CD4-positive, alpha-beta T cell treated with Interleukin-15 for 1 hour (primary cell): ENCODE results near the gene ZSCAN31.
"Not testable (repeated sequence)": the region's sequence is repeated elsewhere in the genome, so short reads cannot be mapped to it uniquely, and the experiment has no call there.

ENCODE experiments used
- DNase-seq: peaks from one replicate; pipeline ENCODE4 v3.0.0-alpha.2; 2020

The ZSCAN31 gene

DNA sequence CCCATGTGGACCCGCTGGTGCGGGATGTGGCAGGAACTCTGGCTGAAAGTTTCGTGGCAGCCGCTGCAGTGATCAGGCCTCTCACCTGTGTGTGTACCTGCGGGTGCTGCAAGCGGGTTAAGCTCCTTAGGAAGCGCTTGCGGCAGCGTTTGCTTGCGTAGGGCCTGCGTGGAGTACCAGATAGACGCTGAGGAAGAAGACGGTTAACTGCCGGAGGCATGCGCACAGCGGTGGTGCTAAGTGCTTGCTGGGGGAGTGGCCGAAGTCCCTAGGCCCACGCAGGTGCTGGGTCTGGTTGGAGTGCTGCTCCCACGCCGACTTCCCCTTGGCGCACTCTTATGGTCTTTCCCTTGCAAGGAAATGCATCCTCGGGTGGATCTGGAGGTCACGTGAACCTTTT is 23.0 kb downstream of the ZSCAN31 start:
- no peak for DNase-seq

DNA sequence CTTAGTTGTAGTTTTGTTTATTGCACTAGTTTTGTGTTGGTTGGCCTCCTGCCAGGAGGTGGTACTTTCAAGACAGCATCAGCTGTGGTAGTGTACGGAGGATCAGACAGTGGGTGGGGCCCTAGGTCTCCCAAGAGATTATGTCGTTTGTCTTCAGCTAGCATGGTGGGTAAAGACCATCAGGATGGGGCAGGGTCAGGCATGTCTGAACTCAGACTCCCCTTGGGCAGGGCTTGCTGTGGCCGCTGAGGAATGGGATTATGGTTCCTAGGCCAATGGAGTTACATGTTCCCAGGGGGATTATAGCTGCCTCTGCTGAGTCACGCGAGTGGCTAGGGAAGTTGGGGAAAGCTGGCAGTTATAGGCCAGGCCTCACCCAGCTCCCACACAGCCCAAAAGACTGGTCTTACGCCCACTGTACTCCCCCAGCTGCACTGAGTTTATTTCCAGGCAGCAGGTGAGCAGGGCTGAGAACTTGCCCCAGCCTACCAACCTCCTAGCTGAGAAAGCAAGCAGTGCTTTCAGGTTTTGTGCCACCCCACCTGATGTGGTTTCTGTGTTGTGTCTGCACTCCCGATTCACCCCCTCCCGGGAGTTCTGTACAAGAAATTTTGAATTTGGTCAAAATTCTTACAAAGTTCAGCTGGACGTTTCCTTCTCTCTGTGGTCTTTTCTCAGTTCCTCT is 24.7 kb downstream of the ZSCAN31 start:
- DNase-seq: no peak

DNA sequence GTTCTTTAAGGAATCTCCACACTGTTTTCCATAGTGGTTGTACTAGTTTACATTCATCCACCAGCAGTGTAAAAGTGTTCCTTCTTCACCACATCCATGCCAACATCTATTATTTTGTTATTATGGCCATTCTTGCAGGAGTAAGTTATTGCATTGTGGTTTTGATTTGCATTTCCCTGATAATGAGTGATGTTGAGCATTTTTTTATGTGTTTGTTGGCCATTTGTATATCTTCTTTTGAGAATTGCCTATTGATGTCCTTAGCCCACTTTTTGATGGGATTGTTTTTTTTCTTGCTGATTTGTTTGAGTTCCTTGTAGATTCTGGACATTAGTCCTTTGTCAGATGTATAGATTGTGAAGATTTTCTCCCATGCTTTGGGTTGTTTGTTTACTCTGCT is 29.6 kb downstream of the ZSCAN31 start:
- not testable (repeated sequence) for DNase-seq

DNA sequence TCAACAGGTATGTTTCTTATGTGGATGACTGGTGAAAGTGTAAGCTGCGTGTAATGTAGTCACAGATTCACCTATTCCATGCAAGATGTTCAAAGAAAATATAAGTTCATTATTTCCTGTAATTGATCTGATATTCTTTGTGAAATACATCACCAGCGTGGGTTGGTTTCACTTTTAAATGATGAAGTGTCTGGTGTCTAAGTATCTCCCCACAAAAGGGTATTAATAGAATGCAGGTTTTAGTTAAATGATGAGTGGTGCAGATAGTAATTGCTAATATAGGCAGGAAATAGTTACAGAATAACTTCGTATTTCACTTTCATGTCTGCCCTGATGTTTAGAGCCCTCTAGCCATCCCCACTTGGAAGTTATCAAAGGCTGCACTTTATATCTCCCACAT is 32.4 kb downstream of the ZSCAN31 start:
- DNase-seq: no peak

DNA sequence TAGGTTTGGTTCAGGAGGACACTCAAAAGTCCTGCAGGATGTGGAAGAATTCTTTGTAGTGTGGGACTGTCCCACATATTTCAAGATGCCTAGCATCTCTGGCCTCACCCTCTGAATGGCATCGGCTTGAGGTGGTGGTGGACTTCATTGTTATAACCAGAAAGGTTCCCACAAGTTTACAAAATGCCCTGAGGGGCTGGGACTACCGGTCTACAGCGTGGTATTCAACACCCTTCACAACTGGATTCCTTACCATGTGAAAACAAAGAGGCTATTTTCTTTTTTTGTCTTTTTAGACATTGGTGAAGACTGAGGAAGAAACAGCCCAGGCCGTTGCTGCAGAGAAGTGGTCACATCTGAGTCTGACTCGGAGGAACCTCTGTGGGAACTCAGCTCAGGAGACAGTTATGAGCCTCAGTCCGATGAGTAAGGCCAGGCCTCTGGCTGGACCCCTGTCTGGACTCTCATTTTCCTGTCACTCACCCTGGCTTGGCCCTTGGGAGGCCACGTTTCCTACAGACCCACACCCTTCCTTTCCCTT is 39.4 kb downstream of the ZSCAN31 start:
- no peak for DNase-seq

DNA sequence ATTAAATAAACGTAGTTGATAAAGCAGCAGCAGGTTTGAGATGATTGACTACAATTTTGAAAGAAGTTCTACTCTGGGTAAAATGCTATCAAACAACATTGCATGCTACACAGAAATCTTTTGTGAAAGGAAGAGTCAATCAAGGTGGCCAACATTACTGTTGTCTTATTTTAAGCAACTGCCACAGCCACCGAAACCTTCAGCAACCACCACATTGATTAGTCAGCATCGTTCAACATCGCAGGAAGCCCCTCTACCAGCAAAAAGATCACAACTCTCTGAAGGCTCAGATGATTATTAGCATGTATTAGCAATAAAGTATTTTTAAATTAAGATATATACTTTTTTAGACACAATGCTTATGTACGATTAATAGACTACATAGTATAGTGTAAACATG is 40.6 kb downstream of the ZSCAN31 start:
- no peak for DNase-seq

DNA sequence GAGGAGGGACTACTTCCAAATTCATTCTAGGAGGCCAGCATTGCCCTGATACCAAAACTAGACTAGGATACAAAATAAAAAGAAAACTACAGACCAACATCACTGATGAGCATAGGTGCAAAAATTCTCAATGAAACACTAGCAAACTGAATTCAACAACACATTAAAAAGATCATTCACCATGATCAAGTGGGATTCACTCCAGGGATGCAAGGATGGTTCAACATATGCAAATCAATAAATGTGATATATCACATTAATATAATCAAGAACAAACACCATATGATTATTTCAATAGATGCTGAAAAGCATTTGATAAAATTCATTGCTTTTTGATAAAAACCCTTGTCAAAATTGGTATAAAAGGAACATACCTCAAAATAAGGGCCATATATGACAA is 44.4 kb downstream of the ZSCAN31 start:
- DNase-seq: no peak

DNA sequence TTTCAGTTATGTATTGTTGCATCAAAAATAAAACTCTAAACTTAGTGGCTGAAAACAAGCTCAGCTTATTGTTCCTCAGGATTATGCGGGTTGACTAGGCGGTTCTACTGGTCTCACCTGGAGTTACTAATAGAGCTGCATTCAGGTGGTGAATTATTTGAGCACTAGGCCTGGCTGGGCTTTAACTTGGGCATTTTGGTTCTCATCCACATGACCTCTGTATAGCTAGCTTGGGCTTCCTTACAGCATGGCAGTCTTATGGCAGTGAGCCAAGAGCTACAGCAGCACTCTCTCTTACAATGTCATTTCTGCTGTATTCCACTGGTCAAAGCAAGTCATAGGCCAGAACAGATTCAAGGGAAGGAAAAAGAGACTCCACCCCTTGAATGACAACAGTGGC is 53.0 kb downstream of the ZSCAN31 start:
- no peak for DNase-seq

DNA sequence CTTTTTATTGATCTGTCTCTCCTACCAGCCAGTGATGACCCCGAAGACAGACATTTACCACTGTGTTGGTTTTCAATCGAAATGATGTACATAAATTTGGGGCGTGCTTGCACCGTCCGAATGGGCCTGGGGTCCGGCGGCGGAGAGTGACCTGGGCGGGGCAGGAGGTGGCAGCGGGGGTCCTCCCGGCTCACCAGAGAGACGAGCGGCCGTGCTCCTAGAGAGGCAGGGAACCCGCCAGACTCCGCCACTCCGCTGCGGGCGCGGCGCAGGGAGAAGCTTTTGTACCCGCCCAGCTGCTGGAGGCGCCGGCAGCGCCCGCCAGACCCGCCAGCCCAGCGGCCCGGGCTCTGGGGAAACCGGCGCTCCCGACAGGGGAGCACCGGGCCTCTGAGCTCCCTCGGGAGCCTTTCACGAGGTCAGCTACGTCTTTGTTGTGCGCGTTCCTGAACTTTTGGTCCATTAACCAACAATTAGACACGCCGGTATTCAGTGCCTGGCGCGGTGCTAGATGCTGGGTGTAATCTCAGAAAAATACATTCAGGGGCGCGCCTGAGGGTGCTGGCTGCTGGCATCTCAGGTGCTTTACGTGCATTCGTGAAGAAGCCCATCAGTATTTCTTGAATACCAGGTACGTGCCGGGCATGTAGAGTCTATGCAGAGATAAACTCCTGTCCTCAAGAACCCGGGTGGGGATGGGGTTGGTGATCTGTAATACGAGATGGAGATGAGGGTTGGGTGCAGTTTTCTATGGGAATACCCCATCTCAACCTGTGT is 54.5 kb downstream of the ZSCAN31 start, which contains the start of gene PGBD1:
Gene PGBD1 (plus strand): TSS at position 285 of the 777 bp plus-strand sequence. CDS start 2,242 bp downstream, outside the sequence.
- DNase-seq: peak; percentile 47

DNA sequence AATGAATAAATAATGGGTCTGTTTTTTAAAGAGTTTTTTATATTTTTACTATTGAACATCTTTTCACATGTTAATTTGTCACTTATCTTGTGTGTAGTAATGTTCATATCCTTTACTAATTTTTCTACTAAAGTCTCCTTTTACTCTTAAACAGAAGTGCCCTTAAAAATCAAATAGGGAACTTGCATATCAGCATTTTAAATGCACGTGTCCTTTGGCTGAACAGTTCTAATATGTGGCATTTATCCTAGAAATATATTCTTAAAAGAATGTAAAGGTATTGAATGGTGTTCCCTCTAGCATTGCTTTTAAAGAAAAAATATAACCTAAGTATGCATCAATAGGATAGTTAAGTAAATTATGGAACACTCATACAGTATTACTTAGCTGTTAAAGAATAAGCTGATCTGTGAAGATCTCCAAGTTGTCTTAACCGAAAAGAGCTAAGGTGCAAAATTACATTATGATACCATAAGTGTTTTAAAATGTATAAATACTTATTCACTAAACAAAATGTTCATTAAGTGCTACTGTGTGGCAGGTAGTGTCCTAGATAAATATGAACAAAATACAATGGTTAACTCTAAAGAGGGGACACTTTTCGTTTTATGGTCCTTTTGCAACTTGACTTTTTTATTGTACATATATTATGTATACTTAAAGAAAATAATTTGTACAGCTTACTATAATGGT is 55.2 kb downstream of the ZSCAN31 start:
- DNase-seq: no peak

DNA sequence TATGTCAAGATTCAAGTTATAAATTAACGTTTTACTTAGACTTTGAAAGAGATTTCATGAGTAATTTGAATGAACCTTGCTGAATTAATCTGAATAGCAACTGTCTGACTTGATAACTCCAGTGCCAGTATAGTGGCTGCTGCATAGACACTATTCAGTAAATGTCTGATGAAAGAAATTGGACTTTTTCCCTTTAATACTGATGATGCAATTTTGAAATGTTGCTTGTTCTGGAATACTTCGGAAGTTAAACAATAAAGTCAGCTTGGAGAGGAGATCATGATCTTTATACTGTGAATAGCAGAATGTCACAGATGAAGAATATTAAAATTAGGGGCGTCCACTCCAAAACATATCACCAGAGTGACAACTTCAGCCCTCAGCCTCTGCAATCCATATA is 58.2 kb downstream of the ZSCAN31 start:
- DNase-seq: no peak

DNA sequence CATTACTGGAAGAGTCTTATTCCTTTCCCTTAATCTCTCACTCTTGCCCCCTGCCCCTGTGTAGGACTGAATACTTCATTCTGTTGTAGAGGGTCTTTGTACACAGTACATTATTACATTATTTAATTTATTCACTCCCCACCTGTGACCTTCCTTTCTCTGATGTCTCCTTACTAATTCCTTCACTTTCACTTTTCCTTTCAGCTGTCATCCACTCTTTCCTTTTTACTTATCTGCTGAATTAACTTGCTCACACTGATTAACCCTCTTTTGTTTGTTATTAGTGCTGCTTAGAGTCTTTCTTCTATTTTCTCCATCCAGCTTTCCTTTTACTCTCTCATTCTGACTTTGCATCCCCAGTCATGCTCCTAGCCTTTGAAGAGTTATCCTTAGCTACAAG is 61.1 kb downstream of the ZSCAN31 start:
- DNase-seq: no peak
